GM12801 (cell line): Measurements from ENCODE around the gene RBSN.

Experiments used
- TF ChIP-seq, protein P1 (sequence below): IDR thresholded peaks from one replicate; pipeline ENCODE4 v1.5.1; 2011; ENCODE audit warnings: control low read depth; ENCODE audit not compliant: insufficient read length; ENCODE audit errors: extremely low read depth

RBSN gene

DNA sequence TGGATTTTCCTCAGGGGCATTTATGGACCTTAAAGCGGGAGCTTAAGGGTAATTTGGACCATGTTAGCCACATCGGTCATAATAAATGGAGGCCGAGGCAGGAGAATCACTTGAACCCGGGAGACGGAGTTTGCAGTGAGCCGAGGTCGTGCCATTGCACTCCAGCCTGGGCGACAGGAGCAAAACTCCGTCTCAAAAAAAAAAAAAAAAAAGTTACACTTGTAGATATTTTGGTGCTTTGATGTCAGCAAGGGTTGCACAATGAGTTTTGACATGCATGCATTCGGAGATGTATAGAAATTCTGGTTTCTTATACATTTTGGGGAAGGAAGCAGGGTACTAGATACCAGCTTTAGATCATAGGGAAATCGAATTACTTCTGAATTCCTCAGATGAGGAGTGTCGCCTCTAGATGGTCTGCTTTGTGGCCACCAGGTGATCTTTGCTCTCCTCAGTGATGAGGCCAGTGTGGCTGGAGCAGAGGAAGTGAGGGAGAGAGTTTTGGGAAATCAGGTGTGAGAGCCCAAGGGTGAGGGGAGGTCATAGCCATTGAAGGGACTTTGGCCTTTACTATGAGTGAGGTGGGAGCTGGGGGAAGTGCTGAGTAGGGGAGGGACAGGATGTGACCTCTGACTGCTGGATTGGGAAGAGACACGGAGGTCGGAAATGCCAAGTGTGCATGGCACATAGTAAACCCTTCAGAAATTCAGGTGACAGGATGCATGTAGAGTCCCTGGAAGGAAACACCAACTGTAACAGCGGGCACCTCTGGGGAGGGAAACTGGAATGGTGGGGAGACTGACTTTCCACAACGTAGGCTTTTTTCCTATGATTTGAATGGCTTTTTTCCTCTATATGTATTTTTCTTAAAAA, 8.4 kb upstream of the RBSN start:
- TF ChIP-seq, protein P1, sequence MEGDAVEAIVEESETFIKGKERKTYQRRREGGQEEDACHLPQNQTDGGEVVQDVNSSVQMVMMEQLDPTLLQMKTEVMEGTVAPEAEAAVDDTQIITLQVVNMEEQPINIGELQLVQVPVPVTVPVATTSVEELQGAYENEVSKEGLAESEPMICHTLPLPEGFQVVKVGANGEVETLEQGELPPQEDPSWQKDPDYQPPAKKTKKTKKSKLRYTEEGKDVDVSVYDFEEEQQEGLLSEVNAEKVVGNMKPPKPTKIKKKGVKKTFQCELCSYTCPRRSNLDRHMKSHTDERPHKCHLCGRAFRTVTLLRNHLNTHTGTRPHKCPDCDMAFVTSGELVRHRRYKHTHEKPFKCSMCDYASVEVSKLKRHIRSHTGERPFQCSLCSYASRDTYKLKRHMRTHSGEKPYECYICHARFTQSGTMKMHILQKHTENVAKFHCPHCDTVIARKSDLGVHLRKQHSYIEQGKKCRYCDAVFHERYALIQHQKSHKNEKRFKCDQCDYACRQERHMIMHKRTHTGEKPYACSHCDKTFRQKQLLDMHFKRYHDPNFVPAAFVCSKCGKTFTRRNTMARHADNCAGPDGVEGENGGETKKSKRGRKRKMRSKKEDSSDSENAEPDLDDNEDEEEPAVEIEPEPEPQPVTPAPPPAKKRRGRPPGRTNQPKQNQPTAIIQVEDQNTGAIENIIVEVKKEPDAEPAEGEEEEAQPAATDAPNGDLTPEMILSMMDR = no peak

GRCh38 chr3:15102836-15103235, 3.9 kb upstream of the RBSN start:
- TF ChIP-seq, protein P1 = no peak

- TF ChIP-seq, protein P1 = no peak
Observed at GRCh38 chr3:15102256-15102655, 3.3 kb upstream of the RBSN start.

- TF ChIP-seq, protein P1 = no peak
Observed at GRCh38 chr3:15099364-15100098, 583 bp upstream of the RBSN start.

DNA sequence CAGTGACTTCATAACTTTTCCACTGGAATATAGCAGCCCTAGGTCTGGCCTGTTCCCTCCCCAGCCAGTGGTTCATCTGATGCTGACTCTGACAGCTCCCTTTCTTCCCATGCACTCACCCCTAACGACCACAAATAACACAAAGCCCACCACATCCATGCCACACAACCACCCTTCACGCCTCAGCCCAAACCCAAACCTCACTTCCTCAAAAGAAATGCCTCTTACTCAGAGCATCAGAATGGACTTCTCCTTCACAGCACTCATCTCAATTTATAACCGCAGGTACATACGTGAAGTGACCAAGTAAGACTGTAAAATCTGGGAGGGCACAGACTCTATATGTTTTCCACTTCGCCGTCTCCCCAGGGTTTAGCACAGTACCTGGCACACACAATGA, 1.1 kb downstream of the RBSN start:
- TF ChIP-seq, protein P1 = no peak

- TF ChIP-seq, protein P1 = no peak
Observed at GRCh38 chr3:15096046-15096445, 2.9 kb downstream of the RBSN start.

DNA sequence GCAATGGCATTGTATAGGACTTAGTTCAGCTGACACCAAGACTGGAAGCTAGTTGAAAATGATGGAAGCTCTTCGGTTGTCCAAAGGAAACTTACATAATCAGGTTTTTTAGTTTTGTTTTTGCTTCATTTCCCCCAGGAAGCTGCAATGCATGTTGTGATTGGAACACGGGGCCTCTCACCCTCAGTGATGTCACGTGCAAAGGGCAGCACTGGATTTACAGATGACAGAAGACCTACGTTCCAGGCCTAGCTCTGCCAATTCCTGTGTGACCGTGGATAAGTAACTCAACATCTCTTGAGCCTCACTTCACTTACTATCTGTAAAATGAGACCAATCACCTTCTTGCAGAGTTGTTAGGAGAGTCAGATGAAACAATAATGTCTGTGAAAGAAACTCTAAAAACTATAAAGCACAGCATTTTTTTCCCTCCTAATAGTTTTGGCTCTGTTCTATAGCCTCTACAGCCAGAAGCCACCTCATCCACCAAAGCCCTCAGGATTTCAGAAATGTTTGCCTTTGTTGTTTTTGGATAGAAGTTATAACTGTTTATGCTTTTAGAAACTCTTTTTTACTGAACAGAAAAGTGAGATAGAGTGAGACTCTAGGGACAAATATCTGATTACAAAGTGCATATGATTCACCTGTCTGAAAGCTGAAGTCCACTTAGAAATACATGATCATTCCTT, 4.6 kb downstream of the RBSN start:
- TF ChIP-seq, protein P1 = no peak
